Measurements from ENCODE around the gene RSPO4. TPM values are rescaled to one million over a fixed set of nuclear protein-coding genes. Genes with fewer than 3 reads are reported as not detected.

RSPO4 gene
- total RNA-seq, 6 donors from 2014 or later: 0.49 to 11.2 (median 4.4) TPM

DNA sequence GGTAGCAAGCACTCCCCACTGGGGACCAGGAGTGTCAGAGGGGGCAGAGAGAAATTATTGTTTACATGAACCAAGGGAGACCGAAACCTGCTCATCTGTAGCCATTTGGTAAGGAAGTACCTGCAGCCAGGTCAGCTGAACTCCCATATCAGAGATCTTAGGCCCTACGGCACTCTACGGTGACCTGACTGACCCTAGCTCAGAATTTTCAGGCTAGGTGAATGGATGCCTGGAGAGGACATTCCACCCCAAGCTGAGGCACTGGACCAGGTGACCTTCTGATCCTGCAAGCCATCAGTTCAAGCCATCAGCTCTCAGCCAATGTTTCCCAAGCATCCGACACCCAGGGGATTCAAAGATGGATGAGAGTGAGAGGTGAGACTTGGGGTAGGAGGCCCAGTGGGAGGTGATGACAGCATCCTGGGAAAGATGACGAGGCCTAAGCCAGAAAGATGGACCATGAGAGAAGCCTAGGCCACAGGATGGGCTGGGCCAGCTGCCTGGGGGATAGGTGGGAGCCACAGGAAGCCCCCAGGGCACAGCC lies 88.7 kb downstream of the RSPO4 start:
- H3K27me3 ChIP-seq: no peaks in the 10 kb centered on the region

GRCh38 chr20:911882-912600 lies 90.1 kb downstream of the RSPO4 start:
- Histone ChIP-seq H3K4me3 (no peak overlapping the region), H3K4me1 (peaks cover 0 to 4% (median 2%) of the 10 kb centered on the region in 4 donors), H3K27me3 (no peaks in the 10 kb centered on the region), H3K9me3 (no peaks in the 10 kb centered on the region), H3K36me3 (no peaks in the 10 kb centered on the region), H3K27ac (no peak overlapping the region)
- TF ChIP-seq, protein P1, sequence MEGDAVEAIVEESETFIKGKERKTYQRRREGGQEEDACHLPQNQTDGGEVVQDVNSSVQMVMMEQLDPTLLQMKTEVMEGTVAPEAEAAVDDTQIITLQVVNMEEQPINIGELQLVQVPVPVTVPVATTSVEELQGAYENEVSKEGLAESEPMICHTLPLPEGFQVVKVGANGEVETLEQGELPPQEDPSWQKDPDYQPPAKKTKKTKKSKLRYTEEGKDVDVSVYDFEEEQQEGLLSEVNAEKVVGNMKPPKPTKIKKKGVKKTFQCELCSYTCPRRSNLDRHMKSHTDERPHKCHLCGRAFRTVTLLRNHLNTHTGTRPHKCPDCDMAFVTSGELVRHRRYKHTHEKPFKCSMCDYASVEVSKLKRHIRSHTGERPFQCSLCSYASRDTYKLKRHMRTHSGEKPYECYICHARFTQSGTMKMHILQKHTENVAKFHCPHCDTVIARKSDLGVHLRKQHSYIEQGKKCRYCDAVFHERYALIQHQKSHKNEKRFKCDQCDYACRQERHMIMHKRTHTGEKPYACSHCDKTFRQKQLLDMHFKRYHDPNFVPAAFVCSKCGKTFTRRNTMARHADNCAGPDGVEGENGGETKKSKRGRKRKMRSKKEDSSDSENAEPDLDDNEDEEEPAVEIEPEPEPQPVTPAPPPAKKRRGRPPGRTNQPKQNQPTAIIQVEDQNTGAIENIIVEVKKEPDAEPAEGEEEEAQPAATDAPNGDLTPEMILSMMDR (IDR thresholded peaks at IDR 0.05): no peak
- WGBS, 2 donors: 62 to 63% methylated on average over 4 to 5 of the region's 5 CpGs
- DNase-seq (no peak), ATAC-seq (ENCODE audit: low FRiP score in 2 of 2) (no peak)

More for the DNA sequence above, 88.7 kb downstream of the RSPO4 start:
- TF ChIP-seq, protein P1 (IDR thresholded peaks at IDR 0.05): no peak
- no peak for TF ChIP-seq EP300 (IDR thresholded peaks at IDR 0.05)
- TF ChIP-seq POLR2AphosphoS5 (IDR thresholded peaks at IDR 0.05): no peak
- TF ChIP-seq POLR2A (IDR thresholded peaks at IDR 0.05): no peak
- Histone ChIP-seq H3K9me3 (no peaks in the 10 kb centered on the region), H3K4me1 (peaks cover 0 to 4% (median 0%) of the 10 kb centered on the region in 4 donors), H3K4me3 (no peak overlapping the region), H3K27ac (no peak overlapping the region), H3K36me3 (no peaks in the 10 kb centered on the region)
- no peak for ATAC-seq (ENCODE audit: low FRiP score in 2 of 2)
- 83 to 86% methylated on average over 3 to 5 of the region's 5 CpGs for WGBS, 2 donors
- no peak for DNase-seq

DNA sequence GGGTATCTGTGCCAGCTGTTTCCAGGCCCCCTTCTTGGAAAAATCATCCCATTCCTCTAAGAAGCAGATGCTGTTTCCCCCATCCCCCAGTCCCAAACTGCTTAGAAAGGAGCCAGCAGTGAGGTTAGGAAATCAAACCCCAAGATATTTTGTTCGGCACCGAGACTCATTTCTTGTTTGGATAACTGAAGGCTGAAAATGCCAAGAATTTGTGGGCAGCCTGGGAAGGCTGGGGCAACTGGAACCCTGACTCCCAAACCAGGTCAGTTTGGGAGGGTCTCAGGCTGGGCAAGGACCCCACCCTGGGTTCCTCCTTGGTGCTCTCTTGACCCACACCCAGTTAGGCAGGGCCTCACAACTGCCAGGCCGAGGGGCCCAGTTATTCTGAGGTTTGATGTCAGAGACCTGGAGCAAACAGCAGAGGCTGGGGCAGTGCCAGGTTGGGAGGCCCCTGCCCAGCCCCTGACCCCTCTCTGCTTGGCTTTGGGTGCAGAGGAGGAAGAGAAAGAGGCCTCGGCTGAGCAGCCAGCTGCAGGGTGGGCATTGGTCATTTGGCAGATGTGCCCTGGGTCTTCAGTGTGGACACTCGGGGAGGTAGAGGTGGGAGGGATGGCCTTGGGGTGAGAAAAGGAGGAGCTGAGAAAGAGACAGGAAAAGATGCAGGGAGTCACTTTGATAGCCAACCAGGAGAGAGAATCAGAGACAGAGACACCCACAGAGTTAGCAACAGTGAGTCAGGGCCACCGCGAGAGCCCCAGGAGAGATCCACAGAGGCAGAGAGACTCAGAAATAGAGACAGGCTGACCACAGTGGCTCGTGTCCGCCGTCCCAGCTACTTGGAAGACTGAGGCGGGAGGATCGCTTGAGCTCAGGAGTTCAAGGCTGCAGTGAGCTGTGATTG lies 91.0 kb downstream of the RSPO4 start:
- DNase-seq (no peak), ATAC-seq (ENCODE audit: low FRiP score in 2 of 2) (peak in 1 of 2 donors; percentile 25)
- H3K9me3 ChIP-seq: no peaks in the 10 kb centered on the region
- H3K4me3 ChIP-seq: no peak overlapping the region
- WGBS, 2 donors: 62 to 71% methylated on average over 12 of the region's 12 CpGs
- H3K4me1 ChIP-seq: peaks cover 0 to 9% (median 5%) of the 10 kb centered on the region in 4 donors
- H3K27ac ChIP-seq: peak overlapping the region in 1 of 4 donors; percentile 26
- TF ChIP-seq, protein P1 (IDR thresholded peaks at IDR 0.05): no peak
- TF ChIP-seq POLR2A (IDR thresholded peaks at IDR 0.05): no peak
- TF ChIP-seq POLR2AphosphoS5 (IDR thresholded peaks at IDR 0.05): no peak
- no peak for TF ChIP-seq EP300 (IDR thresholded peaks at IDR 0.05)
- no peaks in the 10 kb centered on the region for H3K27me3 ChIP-seq
- no peaks in the 10 kb centered on the region for H3K36me3 ChIP-seq

GRCh38 chr20:910132-910869 lies 91.8 kb downstream of the RSPO4 start:
- no peaks in the 10 kb centered on the region for H3K36me3 ChIP-seq
- peak overlapping the region in 1 of 4 donors; percentile 15 for H3K27ac ChIP-seq
- DNase-seq: no peak
- H3K27me3 ChIP-seq: no peaks in the 10 kb centered on the region
- no peak overlapping the region for H3K4me3 ChIP-seq
- TF ChIP-seq POLR2A (IDR thresholded peaks at IDR 0.05): no peak
- TF ChIP-seq POLR2AphosphoS5 (IDR thresholded peaks at IDR 0.05): no peak
- TF ChIP-seq EP300 (IDR thresholded peaks at IDR 0.05): no peak
- TF ChIP-seq, protein P1 (IDR thresholded peaks at IDR 0.05): no peak
- ATAC-seq (ENCODE audit: low FRiP score in 2 of 2): no peak
- no peaks in the 10 kb centered on the region for H3K9me3 ChIP-seq
- peaks cover 0 to 9% (median 3%) of the 10 kb centered on the region in 4 donors for H3K4me1 ChIP-seq
- 40 to 51% methylated on average over 4 to 9 of the region's 9 CpGs for WGBS, 2 donors
